Central memory CD4-positive, alpha-beta T cell (primary cell): ENCODE results near the gene RHOJ.
"Not testable (repeated sequence)": the region's sequence is repeated elsewhere in the genome, so short reads cannot be mapped to it uniquely, and the experiment has no call there.

Source experiments
- DNase-seq: peaks from one replicate; pipeline ENCODE4 v3.0.0; 2022
- total RNA-seq, 3 experiments: gene quantifications; one replicate each; lab custom pipeline; 2026; lab: John Stamatoyannopoulos, UW

The RHOJ gene
- 0 reads per million in 3 experiments for total RNA-seq

DNA sequence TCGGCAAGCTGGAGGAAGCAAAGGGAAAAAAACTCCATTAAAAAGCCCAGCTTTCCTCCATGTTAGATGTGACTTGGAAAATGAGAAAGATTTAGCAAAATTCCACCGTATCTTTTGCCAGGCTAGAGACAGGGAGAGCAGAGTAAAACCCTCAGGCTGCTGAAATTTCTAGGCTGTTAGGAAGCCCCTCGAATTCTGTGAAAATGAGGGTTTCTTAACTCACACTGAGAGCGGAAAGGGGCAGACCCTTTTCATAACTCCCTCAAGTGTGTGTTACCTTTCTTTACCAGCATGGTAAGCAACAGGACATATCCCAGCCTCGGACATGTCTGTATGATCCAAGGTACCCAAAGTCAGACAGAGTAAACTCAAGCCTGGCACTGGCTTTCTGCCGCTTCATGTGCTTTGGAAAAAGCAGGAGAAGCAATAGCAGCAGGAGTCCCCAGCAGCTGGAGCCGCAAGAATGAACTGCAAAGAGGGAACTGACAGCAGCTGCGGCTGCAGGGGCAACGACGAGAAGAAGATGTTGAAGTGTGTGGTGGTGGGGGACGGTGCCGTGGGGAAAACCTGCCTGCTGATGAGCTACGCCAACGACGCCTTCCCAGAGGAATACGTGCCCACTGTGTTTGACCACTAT is at the start of gene RHOJ:
TSS of gene RHOJ (plus strand) at position 37 of the 637 bp plus-strand sequence. CDS start at position 464, 427 bp downstream.
- no peak for DNase-seq

DNA sequence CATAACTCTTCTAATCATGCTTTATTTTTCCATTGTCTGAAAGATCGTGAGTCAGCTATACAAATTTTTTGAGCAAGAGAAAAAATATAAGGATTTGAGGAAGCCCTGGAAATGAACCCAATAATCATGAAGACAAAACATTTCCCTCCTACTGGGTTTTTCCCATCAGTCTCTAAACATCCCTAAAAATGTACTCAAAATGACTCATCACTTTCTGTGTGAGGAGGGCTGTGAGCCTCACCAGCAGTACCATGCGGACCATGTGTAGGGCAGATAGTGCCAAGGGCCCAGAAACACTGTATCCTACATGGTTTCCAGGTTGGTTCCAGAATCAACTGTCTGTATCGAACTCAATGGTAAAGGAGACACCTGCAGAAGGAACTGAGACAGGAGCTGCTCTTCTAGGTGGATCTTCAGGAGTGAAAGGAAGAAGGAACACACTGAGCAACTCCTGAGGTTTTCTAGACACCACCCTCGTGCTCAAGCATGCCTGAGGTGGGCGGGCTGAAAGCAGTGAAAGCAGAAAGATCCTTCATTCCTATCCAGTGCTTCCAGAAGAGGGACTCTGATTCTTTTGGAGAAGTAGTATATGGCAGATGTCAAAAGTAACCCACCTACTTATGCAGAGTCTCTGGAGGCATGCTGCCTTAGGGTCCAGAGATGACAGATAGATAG is 48.6 kb upstream of the RHOJ start:
- DNase-seq, result no peak

DNA sequence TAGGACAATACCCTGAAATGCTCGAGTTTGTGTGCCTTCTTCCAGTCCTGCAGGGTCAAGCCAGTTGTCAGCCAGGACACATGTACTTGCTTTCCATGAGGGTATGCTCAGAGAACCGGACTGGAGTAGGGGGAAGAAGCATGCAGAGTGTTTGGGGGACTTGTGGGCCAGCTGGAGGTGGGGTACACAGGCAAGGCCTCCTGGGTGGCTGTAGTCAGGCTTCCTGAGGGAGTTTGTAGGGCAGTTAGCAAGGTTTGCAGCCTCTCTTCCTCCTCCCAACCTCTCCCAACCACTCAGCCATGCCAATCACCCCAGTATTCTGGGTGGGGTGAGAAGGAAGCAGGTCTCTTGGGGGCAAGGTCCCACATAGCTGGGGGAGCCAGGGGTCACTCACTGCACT is 47.0 kb upstream of the RHOJ start:
- DNase-seq, result no peak

DNA sequence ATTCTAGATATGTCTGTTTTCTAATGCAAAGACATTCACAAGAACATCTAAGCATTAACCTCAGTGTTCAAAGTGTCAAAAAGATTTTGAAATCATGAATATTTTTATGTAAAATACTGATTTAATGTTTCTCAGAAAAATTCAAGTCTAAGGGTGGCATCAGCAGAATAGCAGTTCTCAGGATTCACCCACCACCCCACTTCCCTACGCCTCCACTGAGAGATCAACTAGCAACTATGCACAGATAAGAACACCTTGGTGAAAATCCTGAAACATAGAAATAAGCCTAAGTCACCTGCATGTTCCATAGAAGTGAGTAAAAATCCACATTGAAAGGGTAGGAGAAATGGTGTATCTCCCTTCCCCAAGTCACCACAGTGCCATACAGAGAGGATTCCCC is 40.9 kb upstream of the RHOJ start:
- no peak for DNase-seq

DNA sequence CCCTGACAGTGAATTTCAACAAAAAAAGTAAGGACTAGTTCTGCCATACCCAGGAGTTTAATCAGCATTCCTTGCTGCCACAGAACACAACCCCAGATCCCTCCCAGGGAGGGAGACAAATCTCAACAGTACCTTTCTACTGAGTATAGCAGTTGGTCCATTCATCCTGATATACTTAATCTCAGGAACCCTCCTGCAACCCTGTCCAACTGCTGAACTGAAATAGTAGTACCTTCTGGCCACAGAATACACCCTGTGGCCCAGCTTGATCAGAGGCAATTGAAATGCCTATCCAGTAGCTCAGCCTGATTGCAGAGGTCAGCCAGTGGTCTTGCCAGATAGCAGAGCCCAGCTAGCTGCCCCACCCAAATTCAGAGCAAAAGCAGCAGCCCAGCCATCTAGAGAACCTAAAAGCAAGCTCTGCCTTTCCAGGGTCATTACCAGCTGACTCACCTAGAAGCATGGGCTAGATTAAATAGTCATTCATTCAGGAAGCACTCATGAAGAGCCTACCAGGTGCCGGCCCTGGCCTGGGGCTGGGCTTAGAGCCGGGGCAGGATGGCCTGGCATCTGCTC is 40.0 kb upstream of the RHOJ start:
- DNase-seq, result no peak

DNA sequence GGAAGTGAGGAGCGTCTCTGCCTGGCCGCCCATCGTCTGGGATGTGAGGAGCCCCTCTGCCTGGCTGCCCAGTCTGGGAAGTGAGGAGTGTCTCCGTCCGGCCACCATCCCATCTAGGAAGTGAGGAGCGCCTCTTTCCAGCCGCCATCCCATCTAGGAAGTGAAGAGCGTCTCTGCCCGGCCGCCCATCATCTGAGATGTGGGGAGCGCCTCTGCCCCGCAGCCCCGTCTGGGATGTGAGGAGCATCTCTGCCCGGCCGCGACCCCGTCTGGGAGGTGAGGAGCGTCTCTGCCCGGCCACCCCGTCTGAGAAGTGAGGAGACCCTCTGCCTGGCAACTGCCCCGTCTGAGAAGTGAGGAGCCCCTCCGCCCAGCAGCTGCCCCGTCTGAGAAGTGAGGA is 39.0 kb upstream of the RHOJ start:
- not testable (repeated sequence) for DNase-seq

DNA sequence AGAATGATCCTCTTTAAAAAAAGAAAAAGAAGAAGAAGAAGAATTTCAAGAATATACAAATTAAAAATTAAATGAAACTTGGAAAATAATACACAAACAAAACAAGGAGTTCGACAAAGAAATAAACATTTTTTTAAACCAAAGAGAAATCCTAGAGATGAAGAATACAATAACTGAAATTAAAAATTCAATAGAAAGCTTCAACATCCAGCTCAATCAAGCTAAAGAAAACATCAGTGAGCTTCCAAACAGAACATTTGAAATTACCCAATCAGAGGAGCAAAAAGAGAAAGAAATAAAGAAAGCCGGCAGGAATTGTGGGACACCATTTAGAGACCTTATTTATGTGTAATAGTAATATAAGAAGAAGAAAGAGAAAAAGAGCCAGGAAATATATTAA is 37.2 kb upstream of the RHOJ start:
- DNase-seq, result no peak

DNA sequence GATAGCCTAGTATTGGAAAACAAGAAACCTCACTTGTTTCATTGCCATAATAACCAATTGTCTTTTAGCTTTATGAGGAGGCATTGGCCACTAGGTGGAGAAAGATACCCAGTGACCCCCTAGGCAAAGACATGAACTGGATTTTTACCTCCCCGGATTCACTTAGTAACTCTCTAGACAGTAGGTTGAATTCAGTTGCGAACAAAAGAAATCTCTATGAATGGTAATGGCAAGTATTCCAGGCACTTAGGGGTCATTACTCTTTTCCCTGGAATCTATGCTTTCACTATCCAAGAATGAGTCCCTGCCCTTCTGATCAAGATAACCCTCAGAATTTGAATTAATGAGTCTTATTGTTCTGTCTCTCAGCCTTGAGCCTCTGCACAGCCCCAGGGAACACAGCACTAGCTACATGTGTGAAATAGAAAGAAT is 29.5 kb upstream of the RHOJ start:
- DNase-seq, result no peak

DNA sequence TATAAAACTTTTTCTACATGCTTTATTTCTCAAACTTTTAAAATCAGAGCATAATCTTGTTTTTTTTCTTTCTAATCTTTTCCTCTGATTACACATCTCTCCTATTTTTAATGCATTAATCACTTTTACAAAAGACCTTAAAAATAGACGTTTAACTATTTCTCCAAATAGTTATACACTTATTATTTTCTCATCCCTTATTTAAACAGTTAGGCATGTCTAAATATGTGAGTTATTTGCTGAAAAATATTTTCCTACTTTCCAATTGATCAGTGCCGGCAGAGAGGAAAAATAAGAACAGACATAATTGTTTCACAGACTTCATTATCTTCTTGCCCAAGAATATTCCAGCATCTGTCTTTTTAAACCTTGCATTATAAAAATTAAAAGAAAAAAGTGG is 28.7 kb upstream of the RHOJ start:
- no peak for DNase-seq

DNA sequence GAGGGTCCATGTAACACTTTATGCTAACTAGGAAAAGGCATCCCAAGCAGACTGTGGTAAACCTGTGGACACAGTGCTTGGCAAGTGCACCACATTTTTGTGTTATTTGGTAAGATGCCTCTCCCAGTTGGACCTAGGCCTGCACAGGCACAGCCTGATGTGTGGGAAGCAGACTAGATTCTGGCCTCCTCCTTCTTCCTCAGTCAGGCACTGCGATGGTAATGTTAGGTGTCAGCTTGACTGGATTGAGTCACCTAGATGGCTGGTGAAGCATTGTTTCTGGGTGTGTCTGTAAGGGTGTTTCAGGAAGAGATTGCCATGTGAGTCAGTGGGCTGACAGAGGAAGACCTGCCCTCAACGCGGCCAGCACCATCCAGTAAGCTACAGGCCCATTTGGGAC is 25.3 kb upstream of the RHOJ start:
- no peak for DNase-seq

DNA sequence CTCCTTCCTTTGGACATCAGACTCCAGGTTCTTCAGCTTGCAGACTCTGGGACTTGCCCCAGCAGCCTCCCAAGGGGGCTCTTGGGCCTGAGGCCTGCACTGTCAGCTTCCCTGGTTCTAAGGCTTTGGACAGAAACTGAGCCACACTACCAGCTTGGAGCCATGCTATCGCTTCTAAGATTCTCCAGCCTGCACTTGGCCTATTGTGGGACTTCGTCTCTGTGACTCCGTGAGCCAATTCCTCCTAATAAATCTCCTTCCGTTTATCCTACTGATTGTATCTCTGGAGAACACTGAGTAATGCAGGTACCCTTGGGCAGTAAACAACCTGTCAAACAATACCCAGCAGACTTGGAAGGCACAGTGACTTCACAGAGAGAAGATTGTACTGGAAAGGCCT is 24.9 kb upstream of the RHOJ start:
- DNase-seq, result no peak

DNA sequence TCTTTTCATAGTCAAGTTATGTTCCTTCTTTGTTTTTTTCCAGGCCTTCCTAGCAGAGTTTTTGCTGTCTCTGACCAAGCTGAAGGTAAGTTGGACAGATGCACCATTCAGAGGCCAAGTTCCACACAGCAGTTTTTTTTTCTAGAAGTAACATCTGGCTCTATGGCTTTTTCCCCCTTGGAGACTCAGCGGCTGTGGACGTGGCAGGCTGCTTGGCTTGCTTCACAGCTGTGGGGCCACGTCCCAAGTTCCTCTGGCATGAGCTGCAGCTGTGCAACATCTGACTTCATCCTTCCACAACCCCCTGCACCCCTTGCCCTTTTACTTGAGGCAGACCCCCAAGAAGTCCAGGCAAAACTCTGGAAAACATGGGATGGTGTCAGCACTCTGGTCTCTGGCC is 24.2 kb upstream of the RHOJ start:
- no peak for DNase-seq

DNA sequence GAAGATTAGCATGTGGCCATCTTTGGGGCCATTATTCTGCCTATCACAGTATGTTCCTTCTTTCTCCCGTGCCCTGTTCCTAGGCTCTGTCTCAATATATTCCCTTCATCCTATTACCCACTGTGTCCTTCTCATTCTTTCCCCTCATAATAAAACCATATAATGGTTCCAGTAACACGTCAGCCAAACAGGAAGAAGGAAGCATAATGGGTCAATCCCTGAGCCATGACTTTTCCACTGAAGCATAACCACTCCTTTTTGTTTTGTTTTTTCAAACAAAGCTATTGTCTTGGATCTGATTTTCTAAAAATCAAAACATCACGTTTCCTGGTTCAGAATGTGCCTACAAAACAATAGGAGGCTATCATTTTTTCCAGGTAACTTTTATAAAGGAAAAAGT is 21.3 kb upstream of the RHOJ start:
- no peak for DNase-seq

DNA sequence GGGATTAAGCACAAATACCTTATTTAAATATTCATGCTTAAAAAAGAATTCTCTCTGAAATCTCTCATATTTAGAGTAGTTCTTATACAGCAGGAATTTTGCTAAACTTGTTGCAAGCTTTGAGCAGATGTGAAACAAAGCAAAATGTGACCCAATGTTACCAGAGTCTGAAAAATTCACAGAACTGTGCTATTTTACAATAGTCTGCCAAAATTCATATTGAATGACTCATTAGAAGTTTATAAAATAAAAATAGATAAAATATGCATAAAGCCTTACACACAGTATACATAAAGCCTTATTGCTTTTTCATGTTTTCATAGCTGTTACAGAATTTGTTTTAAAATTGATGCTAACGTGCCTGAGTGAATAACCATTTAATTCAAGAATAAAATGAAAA is 17.8 kb upstream of the RHOJ start:
- DNase-seq, result no peak

DNA sequence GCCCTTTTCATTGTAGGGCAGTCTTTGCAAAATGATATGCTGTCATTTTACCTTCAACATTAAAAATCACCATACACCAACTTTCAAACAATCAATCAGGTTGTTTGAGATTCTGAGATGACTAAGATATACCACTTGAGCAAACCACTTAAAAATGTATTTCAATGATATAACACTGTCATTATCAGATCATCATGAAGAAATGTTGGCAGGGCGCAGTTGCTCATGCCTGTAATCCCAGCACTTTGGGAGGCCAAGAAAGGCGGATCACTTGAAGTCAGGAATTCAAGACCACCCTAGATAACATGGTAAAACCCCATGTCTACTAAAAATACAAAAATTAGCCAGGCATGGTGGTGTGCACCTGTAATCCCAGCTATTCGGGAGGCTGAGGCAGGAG is 13.0 kb upstream of the RHOJ start:
- DNase-seq, result no peak

DNA sequence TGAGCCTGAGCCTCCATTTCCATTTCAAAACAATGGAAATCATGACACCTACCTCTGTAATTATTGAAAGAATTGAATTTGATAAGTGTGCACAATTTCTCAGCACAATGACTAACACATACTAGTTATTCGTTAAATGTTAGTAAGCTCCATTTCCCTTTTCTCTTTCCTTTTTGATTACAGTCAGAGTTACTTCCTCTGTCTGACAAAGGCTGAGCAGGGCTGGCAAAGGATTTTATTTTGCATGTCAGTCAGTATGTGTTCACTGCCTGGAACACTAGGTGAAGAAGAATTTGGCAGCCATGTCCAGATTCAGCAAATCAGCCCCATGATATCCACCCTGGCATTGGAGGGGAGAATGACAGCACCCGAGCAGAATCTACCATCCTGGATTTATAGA is 12.2 kb upstream of the RHOJ start:
- DNase-seq, result no peak

DNA sequence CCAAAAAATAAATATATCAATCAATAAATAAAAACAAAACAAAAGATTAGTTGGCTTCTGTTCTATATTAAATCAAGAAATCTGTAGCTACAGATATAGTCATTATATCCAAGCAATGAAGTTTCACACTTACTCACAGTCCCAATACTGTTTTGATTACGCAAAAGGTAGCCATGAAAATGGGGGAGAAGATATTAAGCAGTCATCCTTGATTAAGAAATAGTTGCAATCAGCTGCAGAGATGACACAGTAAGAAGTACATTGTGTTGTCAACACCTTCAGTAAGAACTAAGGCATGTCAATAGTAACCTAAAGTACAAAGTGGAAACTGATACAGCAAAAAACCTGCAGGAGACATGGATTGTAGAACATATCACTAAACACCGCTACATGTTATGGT is 11.0 kb upstream of the RHOJ start:
- DNase-seq, result no peak

DNA sequence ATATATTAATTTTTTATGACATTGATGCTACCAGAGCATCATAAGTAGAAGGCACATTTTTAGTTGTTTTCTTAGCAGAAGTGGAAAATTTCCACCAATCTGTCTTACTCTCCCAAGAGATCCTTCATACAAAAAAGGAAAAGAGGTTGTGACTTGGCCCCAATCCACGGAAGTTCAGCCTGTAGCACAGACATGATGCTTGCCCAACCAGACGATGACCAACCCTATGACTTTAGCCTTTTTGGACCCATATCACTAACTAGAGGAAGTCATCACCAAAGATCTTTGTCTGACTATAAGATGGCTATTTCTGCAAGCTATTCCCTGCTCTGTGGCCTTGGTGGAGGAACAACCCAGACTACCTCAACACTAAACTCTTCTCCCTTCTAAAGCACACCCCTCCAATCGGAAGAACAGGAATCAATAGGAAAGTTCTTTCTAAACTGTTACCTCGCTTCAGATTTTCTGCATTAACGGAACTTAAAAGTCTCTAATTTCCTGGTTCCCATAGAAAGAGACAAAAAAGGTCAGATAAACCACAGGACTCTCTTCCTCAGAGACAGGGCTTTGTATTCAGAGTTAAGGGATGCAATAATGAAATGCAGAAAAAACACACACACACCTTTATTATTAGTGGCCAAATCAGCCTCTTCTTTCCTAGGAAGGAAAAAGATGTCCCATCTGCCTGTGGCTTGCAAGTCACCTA is 4.1 kb upstream of the RHOJ start:
- no peak for DNase-seq

DNA sequence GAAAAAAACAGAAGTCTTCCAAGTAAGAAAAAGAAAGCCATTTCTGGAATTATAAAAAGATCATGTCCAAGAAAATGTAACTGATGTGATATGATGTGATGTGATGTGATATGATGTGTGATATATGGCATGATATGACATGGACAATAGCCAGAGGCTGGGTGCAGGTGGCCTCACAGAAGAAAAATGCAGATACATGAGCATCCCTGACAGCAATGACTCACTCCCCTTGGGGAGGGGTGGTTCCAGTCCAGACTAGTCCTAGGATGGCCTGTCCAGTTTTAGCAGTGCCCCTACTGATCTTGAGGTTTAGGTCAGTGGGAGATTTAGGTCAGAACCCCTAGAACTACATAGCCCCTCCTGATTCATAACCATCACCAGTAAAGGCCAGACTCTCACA is 3.5 kb upstream of the RHOJ start:
- no peak for DNase-seq

DNA sequence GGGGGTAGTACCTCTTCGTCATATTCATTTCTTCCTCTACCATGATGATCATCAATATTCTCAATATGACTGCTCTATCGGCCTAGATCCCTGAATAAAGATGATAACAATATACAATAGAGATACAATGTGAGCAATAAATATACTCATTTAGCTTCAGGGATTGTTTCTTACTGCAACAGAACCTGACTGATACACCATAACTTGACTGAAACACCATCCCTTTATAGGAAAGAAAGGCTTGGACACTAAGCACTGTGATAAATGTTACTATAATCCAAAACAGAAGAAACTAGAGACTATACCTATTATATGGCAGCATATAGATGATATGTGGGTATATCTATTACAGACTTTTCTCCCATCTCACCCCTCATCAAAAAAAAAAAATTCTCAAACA is 1.2 kb upstream of the RHOJ start:
- DNase-seq, result no peak

DNA sequence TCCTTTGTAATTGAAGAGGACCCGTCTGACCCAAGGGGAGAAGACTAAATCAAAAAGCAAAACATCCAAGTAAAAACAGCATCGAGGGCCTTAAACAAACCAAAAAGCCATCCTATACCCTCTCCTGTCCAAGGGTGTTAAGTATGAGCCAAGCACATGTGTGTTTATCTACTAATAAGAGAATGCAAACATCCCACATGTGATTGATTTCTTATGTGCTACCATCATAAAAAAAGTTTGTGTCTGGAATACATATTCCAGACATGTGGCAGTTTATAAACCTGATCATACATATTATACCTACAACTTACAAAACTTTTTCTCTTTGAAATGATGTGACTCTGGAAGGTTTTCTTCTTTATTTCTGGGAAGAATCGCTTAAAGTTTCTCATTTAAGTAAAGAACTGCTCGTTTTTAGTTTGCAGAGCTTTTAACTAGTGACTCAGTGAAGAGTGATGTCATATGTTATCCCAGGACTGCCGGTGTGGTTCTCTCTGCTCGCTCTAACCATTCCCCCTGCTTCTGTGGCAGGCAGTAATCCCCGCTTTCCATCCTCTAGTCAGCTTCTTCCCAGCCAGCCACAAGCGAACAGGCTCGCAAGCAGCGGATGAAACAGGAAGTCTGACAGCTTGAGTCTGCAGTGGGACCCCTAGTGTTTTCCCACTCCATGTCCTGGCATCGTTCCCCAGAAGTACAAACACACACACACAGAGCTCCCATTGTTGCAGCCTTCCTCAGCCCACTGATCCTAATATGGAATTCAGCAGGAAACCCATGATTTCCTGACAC is 431 bp upstream of the RHOJ start:
- no peak for DNase-seq

DNA sequence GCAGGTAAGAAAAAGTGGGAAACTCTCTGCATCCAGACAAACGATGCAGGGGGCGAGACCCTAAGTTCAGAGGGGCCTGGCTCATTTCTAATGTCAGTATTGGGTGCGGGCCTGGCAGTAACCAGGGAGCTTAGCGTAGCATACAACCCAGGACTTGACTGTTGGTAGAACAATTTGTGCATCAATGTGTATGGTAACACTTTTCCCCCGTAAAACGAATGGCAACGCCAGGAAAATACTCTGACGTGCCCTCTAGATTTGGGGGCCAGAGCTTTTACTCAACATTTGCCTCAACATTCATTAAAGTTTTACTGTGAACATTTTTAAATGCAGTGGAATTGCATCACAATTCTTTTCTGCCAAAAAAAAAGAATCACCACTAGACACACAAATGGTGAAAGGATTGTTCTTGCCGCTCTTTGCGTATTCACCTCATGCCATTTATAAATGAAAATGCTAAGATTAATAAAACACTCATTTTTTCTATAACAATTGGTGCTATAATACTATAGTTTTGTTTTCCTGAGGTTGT is 867 bp downstream of the RHOJ start:
- DNase-seq, result no peak

DNA sequence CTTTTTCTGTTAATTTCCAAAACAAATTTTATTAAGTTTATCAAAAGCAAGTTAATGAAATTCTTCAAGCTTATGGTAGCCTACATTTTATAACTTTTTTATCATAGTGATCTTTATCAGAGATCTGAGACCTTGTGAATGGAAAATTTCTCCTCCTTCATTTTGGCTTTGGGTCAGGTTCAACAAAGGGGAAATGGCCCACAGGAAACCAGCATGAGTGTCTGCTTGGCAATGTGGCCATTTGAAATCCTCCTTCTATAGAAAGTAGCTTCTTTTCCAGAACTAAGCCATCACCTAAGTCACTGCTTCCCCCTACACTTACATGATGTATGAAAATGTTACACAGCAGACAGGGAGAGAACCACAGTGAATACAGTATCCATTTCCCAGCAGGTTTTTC is 1.6 kb downstream of the RHOJ start:
- DNase-seq, result no peak
